ENCODE measurements around the gene PANK2. TPM values are rescaled to one million over a fixed set of nuclear protein-coding genes. Genes with fewer than 3 reads are reported as not detected.

Gene PANK2
- total RNA-seq, 1 experiment from 2014 or later = 41.6 TPM

- TF ChIP-seq REST (IDR thresholded peaks at IDR 0.05; ENCODE audit: low read depth) (no peak), MAX (IDR thresholded peaks at IDR 0.05) (peak; percentile 63; the same call in 1 of the 2 replicates), POLR2A (IDR thresholded peaks at IDR 0.05; ENCODE audit: borderline replicate concordance, extremely low read depth, insufficient read depth, insufficient read length) (no peak), EGR1 (IDR thresholded peaks at IDR 0.05; ENCODE audit: low read depth) (no peak), JUND (IDR thresholded peaks at IDR 0.05) (no peak), CBX3 (IDR thresholded peaks at IDR 0.05; ENCODE audit: low read depth) (no peak)
These were observed 42.3 kb upstream of the PANK2 start, which contains the start of gene MAVS (continued) for GRCh38 chr20:3846740-3847428.

GRCh38 chr20:3847429-3847940 is 41.7 kb upstream of the PANK2 start:
- intact Hi-C loops (cut with micrococcal nuclease) = no loop called here
- DNase-seq (ENCODE audit: low read depth, low spot score) = no peak
- ATAC-seq = no peak
- no peaks in the 10 kb centered on the region for H3K36me3 ChIP-seq (ENCODE audit: control insufficient read depth in 1 of 2, insufficient read depth in 2 of 2, low read length in 2 of 2)
- no peaks in the 10 kb centered on the region for H3K9me3 ChIP-seq (ENCODE audit: control insufficient read depth in 1 of 2, insufficient read depth in 1 of 2, low read depth in 1 of 2, low read length in 2 of 2)
- ChIA-PET CTCF (interaction anchor here (1.3 kb wide), 1 partner anchor 7 kb away, joined by 4 read pairs; no protein-coding TSS in a partner anchor), RAD21 (ENCODE audit: low non-redundant PET in 1 of 2, low total read pairs in 2 of 2, uncharacterized antibody in 2 of 2, unreplicated experiment in 2 of 2) (interaction anchor here in 1 of 2 experiments (0.6 kb wide), 1 partner anchor 11 kb away, joined by 4 read pairs; no protein-coding TSS in a partner anchor), POLR2A (no interaction called here)
- TSS peak; percentile 78 for BruUV-seq (replicated peaks)
- peak overlapping the region; percentile 91 for H3K4me2 ChIP-seq (ENCODE audit: low read length)
- no peak overlapping the region for H2AFZ ChIP-seq (ENCODE audit: low read depth, low read length, poor library complexity, severe bottlenecking)
- TF ChIP-seq EZH2phosphoT487 (IDR thresholded peaks at IDR 0.05; ENCODE audit: borderline replicate concordance) (no peak), TCF7L2 (IDR thresholded peaks at IDR 0.05; ENCODE audit: borderline replicate concordance, extremely low read depth, insufficient read depth, insufficient read length) (no peak), POLR2AphosphoS5 (IDR thresholded peaks at IDR 0.05; ENCODE audit: low read depth, low read length) (no peak), ZFX (IDR thresholded peaks at IDR 0.05) (no peak), RAD21 (IDR thresholded peaks at IDR 0.05; ENCODE audit: low read depth) (no peak), ELF1 (IDR thresholded peaks at IDR 0.05; ENCODE audit: borderline replicate concordance, low read depth) (no peak), EZH2 (IDR thresholded peaks at IDR 0.05) (no peak), EGR1 (IDR thresholded peaks at IDR 0.05; ENCODE audit: low read depth) (no peak), JUND (IDR thresholded peaks at IDR 0.05) (no peak), REST (IDR thresholded peaks at IDR 0.05; ENCODE audit: low read depth) (no peak), MAX (IDR thresholded peaks at IDR 0.05) (no peak), FOSL1 (IDR thresholded peaks at IDR 0.05; ENCODE audit: low read depth) (no peak), CEBPB (IDR thresholded peaks at IDR 0.05; ENCODE audit: low read depth) (no peak)
- H3K27ac ChIP-seq (ENCODE audit: low read depth, low read length) = peak overlapping the region; percentile 92
- H3K4me3 ChIP-seq (replicated peaks in 1 of 2; ENCODE audit: low read depth in 1 of 2, low read length in 2 of 2) = peak overlapping the region; percentile 80 to 90
- H3K79me2 ChIP-seq (ENCODE audit: insufficient read depth, low read length) = peaks cover 28% of the 10 kb centered on the region; the same call in 1 of the 2 replicates
- H3K27me3 ChIP-seq (ENCODE audit: insufficient read depth, low read length) = no peaks in the 10 kb centered on the region
- H3K9ac ChIP-seq (ENCODE audit: low read length) = peak overlapping the region; percentile 96
- H4K20me1 ChIP-seq (ENCODE audit: insufficient read depth) = no peaks in the 10 kb centered on the region
- H3K9me2 ChIP-seq (ENCODE audit: insufficient read depth) = no peaks in the 10 kb centered on the region
- H3K4me1 ChIP-seq (ENCODE audit: control insufficient read depth in 1 of 2, insufficient read depth in 2 of 2, low read length in 2 of 2) = peaks cover 24 to 49% of the 10 kb centered on the region in 2 experiments
